Dendritic cell treated with granulocyte-macrophage colony-stimulating factor and Interleukin-4, amounts not matched to agents 40 ng/mL and 50 ng/mL, for 4 days (primary cell): ENCODE results near the gene GDA.

Experiments
- H3K27ac Mint-ChIP-seq: one replicate; pipeline ENCODE4 v1.8.0; 2022; ENCODE audit warnings: mild to moderate bottlenecking, mixed read lengths
- H3K27me3 Mint-ChIP-seq: one replicate; pipeline ENCODE4 v1.8.0; 2022; ENCODE audit warnings: mild to moderate bottlenecking, mixed read lengths
- H3K36me3 Mint-ChIP-seq: one replicate; pipeline ENCODE4 v1.8.0; 2022; ENCODE audit warnings: low read depth, mixed read lengths
- H3K4me1 Mint-ChIP-seq: one replicate; pipeline ENCODE4 v1.8.0; 2022; ENCODE audit warnings: low read depth, mixed read lengths
- H3K4me3 Mint-ChIP-seq: one replicate; pipeline ENCODE4 v1.8.0; 2022; ENCODE audit warnings: mild to moderate bottlenecking, moderate library complexity, mixed read lengths
- H3K9me3 Mint-ChIP-seq: one replicate; pipeline ENCODE4 v1.8.0; 2022; ENCODE audit warnings: mixed read lengths
- intact Hi-C: fragments of 100-400 bp; cut with micrococcal nuclease; formaldehyde crosslinking; loops from one replicate; pipeline ENCODE4 v1.15.0; 2022

Gene GDA

DNA sequence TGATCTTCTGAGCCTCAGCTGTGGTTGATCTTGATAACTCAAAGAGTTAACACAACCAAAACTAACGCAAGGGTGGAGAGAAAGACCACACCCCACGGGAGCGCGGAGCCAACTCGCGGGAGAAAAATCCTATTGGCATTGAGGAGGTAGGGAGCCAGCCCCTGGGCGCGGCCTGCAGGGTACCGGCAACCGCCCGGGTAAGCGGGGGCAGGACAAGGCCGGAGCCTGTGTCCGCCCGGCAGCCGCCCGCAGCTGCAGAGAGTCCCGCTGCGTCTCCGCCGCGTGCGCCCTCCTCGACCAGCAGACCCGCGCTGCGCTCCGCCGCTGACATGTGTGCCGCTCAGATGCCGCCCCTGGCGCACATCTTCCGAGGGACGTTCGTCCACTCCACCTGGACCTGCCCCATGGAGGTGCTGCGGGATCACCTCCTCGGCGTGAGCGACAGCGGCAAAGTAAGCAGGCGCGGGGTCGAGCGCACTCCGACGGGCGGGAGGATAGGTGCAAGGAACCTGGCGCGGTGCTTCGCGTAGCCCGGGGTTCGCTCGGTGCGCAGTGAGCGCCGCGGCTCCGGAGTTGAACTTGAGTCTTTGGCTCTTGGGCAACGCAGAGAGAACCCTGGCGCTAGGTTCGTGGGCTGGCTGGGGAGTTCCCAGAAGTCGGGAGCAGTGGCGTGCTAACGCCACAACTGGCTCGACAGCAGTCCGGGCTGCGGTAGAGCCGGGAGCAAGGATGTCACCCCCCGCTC lies at the start of gene GDA:
Gene GDA (plus strand): TSS at position 210 of the 745 bp plus-strand sequence. CDS start 120 bp downstream, at position 330.
- Mint-ChIP-seq H3K36me3 (no peaks in the 10 kb centered on the region), H3K9me3 (no peaks in the 10 kb centered on the region), H3K27me3 (peaks cover 61% of the 10 kb centered on the region), H3K4me3 (no peak within 1 kb of the TSS), H3K4me1 (peaks cover 10% of the 10 kb centered on the region), H3K27ac (no peak within 1 kb of the TSS)
- intact Hi-C loops: no loop called here

DNA sequence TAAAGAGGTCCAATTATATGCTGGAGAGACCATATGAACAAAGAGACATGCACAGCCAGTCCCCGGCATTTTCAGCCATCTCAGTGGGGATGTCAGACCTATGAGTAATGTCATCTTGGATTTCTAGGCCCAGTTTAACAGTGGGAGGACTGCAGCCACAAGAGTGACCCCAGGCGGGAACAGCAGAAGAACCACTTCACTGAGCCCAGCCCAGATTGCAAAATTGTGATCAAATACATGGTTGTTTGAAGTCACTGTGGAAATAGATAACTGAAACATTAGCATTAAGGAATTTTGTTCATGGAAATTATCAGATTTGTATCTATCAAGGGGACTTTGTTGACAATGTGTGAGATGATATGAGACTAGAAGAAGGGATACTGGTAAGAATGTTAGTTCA lies 46.7 kb upstream of the GDA start:
- H3K9me3 Mint-ChIP-seq: no peaks in the 10 kb centered on the region
- intact Hi-C loops: no loop called here
- H3K27ac Mint-ChIP-seq: no peak overlapping the region
- H3K27me3 Mint-ChIP-seq: no peaks in the 10 kb centered on the region
- no peaks in the 10 kb centered on the region for H3K4me1 Mint-ChIP-seq
- H3K36me3 Mint-ChIP-seq: no peaks in the 10 kb centered on the region
- no peak overlapping the region for H3K4me3 Mint-ChIP-seq

DNA sequence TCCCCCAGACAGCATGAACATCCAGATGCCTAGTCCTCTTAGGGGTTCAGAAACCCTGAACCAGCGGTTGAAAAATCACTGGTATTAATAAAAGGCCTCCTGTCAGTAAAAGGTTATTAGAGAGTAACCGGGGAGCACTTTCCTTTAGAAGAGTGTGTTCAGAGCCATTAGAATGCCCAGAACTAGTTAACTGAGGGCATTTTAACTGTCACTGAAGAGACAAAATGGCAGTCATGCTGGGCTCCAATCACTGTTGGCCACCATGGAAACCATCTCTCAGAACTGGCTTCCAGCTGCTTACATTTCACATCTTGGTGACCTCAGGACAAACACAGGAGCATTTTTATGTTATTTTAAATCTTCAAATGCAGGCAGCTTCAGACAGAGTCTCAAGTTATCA lies 36.2 kb upstream of the GDA start:
- Mint-ChIP-seq H3K36me3 (no peaks in the 10 kb centered on the region), H3K9me3 (no peaks in the 10 kb centered on the region), H3K4me3 (no peak overlapping the region), H3K27me3 (no peaks in the 10 kb centered on the region), H3K27ac (no peak overlapping the region), H3K4me1 (no peaks in the 10 kb centered on the region)
- intact Hi-C loops: no loop called here

- no peak overlapping the region for H3K27ac Mint-ChIP-seq
- H3K27me3 Mint-ChIP-seq: peaks cover 3% of the 10 kb centered on the region
- intact Hi-C loops: no loop called here
- no peaks in the 10 kb centered on the region for H3K4me1 Mint-ChIP-seq
- no peak overlapping the region for H3K4me3 Mint-ChIP-seq
- H3K36me3 Mint-ChIP-seq: no peaks in the 10 kb centered on the region
- H3K9me3 Mint-ChIP-seq: no peaks in the 10 kb centered on the region
Measured at GRCh38 chr9:72119853-72120252, 29.4 kb upstream of the GDA start.

DNA sequence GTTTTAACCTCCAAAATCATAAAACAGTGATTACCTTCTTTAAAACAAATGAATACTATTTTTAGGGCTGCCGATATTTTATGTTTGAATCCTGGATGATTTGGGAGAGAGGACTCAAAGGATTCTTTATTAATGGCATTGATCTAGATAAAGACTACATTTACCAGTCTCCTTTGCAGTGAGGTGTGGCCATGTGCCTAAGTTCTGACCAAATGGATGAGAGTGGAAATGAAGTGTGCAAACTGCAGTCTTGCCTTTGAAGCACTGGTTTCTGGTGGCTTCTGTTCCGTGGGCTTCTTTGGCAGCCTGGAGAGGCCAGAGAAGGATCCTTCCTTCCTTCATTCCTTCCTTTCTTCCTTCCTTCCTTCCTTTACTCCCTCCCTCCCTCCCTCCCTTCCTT lies 24.3 kb upstream of the GDA start:
- Mint-ChIP-seq H3K9me3 (no peaks in the 10 kb centered on the region), H3K36me3 (no peaks in the 10 kb centered on the region), H3K27ac (no peak overlapping the region), H3K4me3 (no peak overlapping the region), H3K27me3 (peaks cover 3% of the 10 kb centered on the region), H3K4me1 (no peaks in the 10 kb centered on the region)
- intact Hi-C loops: no loop called here

- Mint-ChIP-seq H3K27me3 (peaks cover 1% of the 10 kb centered on the region), H3K4me1 (no peaks in the 10 kb centered on the region), H3K27ac (no peak overlapping the region), H3K4me3 (no peak overlapping the region), H3K36me3 (no peaks in the 10 kb centered on the region), H3K9me3 (no peaks in the 10 kb centered on the region)
- intact Hi-C loops: no loop called here
Measured at GRCh38 chr9:72127753-72128152, 21.5 kb upstream of the GDA start.

DNA sequence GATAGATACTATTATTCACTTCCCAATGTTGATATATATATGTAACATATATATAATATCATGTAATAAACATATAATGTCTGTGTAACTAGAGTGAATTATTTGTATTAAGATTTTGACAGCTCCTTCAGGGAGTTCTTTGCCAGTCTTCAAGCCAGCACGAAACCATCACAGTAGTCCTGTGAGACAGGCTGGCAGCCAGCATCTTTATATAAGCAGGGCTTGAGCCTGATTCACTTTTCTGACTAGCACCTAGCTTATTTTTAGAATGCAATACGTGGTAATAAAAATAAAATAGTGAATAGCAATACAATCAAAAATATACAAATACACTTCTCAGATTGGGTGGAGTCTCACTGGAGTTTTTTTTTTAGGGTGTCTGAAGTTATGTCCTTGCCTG lies 20.7 kb upstream of the GDA start:
- Mint-ChIP-seq H3K36me3 (no peaks in the 10 kb centered on the region), H3K4me3 (no peak overlapping the region), H3K27me3 (no peaks in the 10 kb centered on the region), H3K27ac (no peak overlapping the region), H3K4me1 (no peaks in the 10 kb centered on the region), H3K9me3 (no peaks in the 10 kb centered on the region)
- intact Hi-C loops: no loop called here

DNA sequence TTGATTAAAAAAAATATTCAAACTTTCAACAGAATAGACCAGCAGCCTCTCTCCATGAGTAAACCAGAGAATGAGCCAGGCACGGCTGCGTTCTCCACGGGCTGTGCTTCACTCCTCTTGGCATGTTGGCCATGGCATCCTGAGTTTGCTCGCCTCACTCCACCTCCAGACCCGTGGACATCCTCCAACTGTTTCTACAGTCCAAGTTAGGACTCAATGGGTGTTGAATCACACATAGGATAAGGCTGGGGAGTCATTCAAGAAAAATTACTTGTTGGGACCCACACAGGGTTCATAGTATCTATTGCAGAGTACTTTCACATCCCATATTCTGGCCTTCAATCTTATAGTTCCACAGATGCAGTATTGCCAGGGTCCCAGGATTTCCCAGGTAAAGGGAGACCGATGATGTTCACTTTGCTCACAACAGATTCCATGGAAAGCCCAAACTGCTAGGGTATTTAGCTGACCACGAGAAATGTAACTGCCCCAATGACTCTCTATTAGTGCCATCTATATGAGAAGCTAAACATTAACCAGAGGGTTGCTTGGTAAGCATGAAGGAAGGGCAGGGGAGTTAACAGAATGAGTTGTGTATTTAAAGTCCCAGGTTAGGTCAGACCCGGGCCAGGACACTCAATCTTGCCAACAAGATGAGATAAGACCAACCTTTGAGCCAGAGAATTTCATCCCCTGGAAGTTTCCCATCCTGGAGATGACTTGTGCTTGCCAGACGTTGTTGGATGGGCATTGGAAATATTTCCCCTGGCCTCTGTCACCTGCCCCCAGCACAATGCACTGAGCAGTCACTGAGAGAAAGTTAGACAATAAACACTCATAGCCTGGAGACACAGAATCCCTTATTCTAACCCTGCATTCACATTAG lies 19.7 kb upstream of the GDA start:
- H3K36me3 Mint-ChIP-seq: no peaks in the 10 kb centered on the region
- H3K4me3 Mint-ChIP-seq: no peak overlapping the region
- no peaks in the 10 kb centered on the region for H3K9me3 Mint-ChIP-seq
- no peaks in the 10 kb centered on the region for H3K4me1 Mint-ChIP-seq
- H3K27me3 Mint-ChIP-seq: no peaks in the 10 kb centered on the region
- intact Hi-C loops: no loop called here
- H3K27ac Mint-ChIP-seq: no peak overlapping the region

DNA sequence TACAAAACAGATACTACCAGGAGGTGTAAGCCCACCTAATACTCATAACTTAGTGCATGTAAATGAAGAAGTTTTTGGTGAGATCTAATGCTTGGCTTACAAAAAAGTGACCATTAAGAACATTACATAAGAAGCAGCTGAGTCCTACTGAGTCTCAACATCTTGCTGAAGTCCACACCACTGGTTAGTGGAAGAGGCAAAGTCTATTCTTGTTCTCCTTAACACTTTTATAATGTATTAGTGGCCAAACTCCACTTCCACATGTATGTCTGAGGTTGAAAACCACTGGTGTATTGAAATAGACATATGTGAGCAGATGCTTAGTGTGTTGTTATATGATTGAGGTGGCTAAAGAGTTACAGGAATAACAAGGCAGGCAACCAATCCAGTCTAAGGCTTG lies 18.9 kb upstream of the GDA start:
- intact Hi-C loops: no loop called here
- Mint-ChIP-seq H3K4me3 (no peak overlapping the region), H3K27me3 (no peaks in the 10 kb centered on the region), H3K36me3 (no peaks in the 10 kb centered on the region), H3K4me1 (no peaks in the 10 kb centered on the region), H3K9me3 (no peaks in the 10 kb centered on the region), H3K27ac (no peak overlapping the region)

DNA sequence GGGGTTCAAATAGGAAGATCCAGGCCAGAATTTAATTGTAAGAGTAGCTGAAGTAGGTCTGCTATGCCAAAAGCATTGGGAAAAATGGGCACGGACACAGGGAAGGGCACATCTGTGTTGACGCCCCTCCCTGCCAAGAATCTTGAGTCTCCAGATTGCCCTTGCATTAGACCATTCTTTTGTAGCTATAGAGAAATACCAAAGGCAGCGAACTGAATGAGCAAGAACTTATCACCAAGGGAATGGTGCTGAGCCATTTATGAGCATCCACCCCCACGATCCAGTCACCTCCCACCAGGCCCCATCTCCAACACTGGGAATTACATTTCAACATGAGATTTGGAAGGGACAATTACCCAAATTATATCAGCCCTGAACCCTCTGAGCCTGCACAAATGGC lies 18.0 kb upstream of the GDA start:
- Mint-ChIP-seq H3K4me1 (no peaks in the 10 kb centered on the region), H3K27me3 (no peaks in the 10 kb centered on the region)
- intact Hi-C loops: no loop called here

DNA sequence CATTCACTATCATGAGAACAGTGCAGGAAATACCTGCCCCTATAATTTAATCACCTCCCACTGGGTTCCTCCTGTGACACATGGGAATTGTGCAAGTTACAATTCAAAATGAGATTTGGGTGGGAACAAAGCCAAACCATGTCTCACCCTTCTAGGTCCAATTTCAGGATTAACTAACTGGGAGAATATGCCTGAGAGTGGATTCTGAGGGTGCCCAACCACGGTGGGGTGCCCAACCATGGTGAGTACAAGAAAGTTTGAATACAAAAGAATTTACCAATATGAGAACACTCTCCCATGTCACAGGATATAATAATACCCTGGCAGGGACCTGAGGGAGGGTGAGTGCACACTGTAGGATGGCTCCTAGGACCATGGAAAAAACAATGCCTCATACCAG lies 17.2 kb upstream of the GDA start:
- intact Hi-C loops: no loop called here
- H3K27ac Mint-ChIP-seq: no peak overlapping the region
- no peak overlapping the region for H3K4me3 Mint-ChIP-seq
- no peaks in the 10 kb centered on the region for H3K36me3 Mint-ChIP-seq
- H3K4me1 Mint-ChIP-seq: no peaks in the 10 kb centered on the region
- no peaks in the 10 kb centered on the region for H3K27me3 Mint-ChIP-seq
- H3K9me3 Mint-ChIP-seq: no peaks in the 10 kb centered on the region

More for the DNA sequence above, 18.0 kb upstream of the GDA start:
- Mint-ChIP-seq H3K36me3 (no peaks in the 10 kb centered on the region), H3K27ac (no peak overlapping the region), H3K4me3 (no peak overlapping the region), H3K9me3 (no peaks in the 10 kb centered on the region)

DNA sequence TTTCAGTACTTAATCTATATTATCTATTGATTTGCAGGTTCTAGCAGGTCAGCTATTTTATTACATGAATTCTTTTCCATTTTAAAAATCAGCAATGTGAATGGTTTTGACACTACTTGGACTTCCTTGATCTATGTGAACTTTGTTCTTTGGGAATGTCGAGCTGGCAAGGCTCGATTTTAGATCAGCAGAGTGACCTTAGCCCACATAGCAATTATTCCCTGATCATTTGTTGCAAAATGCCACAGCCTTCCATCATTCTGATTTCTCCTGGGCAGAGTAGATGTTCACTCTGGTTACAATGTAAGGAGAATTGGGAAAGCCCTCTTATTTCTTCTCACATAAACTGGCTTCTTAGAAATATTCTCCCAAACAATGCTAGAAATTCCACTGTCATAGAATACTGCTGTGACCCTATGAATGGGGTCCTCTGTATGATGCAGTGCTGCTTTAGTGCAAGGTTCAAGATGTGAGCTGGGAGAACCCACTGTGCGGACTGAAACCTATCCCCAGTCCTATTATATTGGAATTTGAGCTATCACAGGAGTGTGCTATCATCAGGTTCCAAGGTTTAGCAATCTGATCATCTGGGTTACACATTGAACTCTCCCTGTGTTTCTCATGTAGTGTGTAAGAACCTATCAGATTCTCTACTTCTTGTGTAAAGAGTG lies 15.7 kb upstream of the GDA start:
- Mint-ChIP-seq H3K36me3 (no peaks in the 10 kb centered on the region), H3K27me3 (no peaks in the 10 kb centered on the region), H3K27ac (no peak overlapping the region), H3K4me3 (no peak overlapping the region), H3K4me1 (no peaks in the 10 kb centered on the region), H3K9me3 (no peaks in the 10 kb centered on the region)
- intact Hi-C loops: no loop called here

GRCh38 chr9:72134801-72135200 lies 14.4 kb upstream of the GDA start:
- H3K27ac Mint-ChIP-seq: no peak overlapping the region
- no peaks in the 10 kb centered on the region for H3K36me3 Mint-ChIP-seq
- no peak overlapping the region for H3K4me3 Mint-ChIP-seq
- intact Hi-C loops: no loop called here
- H3K27me3 Mint-ChIP-seq: peaks cover 3% of the 10 kb centered on the region
- no peaks in the 10 kb centered on the region for H3K4me1 Mint-ChIP-seq
- H3K9me3 Mint-ChIP-seq: no peaks in the 10 kb centered on the region

DNA sequence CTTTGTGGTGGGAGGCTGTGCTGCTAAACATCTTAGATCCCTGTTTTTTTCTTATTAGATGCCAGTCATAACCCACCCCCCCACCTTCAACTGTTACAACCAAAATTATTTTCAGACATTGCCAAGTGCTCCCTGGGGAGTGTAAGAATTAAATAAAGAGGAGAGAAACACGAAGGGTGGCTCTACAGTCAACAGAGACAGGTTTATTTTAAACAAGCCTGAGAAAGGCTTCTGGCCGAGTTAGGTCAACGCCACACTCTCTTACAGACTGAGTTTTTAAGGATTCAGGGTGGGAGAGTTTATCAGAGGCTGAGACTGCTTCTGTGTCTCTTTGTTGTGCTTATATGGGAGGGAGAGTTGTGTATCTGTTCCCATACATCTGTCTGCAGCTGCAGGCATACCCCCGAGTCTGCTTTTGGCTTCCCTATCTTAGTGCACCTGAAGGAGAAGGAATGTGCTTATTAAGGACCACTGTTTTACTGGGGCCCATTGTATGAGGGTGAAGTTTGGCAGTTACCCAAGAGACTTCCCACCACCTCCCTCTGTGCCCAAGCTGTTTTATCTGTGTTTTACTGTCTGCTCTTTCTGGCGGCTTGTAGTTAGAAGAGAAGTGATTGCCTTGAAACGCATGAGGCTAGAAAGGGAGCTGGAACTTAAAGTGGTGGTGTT lies 11.4 kb upstream of the GDA start:
- Mint-ChIP-seq H3K27me3 (peaks cover 11% of the 10 kb centered on the region), H3K4me1 (no peaks in the 10 kb centered on the region), H3K9me3 (no peaks in the 10 kb centered on the region)

More for the DNA sequence above, 11.4 kb upstream of the GDA start:
- H3K27ac Mint-ChIP-seq: no peak overlapping the region
- H3K36me3 Mint-ChIP-seq: no peaks in the 10 kb centered on the region
- no peak overlapping the region for H3K4me3 Mint-ChIP-seq
- intact Hi-C loops: no loop called here
